K562 (cell line): ENCODE data around the gene HNRNPM. TPM values are rescaled to one million over a fixed set of nuclear protein-coding genes. Genes with fewer than 3 reads are reported as not detected.

Experiments
- BHLHE40 ChIP-seq: IDR thresholded peaks from 2 replicates; pipeline ENCODE4 v1.6.1; 2011; ENCODE audit warnings: low read length, improper control_type of control experiment
- CREM ChIP-seq: IDR thresholded peaks from 2 replicates; pipeline ENCODE4 v1.6.1; 2014; ENCODE audit warnings: antibody characterized with exemption, low read depth
- CTBP1 ChIP-seq: fragments of 450-650 bp; IDR thresholded peaks from 2 replicates; pipeline ENCODE4 v1.6.1; 2016; ENCODE audit warnings: borderline replicate concordance
- FOXK2 ChIP-seq, 2 experiments: fragments of 450-650 bp; IDR thresholded peaks in 1 of 2; conservative IDR thresholded peaks in 1 of 2; 2 replicates each; pipeline ENCODE4 v1.6.1; 2016; ENCODE audit warnings: low read depth in 2 of 2, mild to moderate bottlenecking in 1 of 2
- JUND ChIP-seq, 2 experiments: IDR thresholded peaks; 2 replicates in 1 of 2; 3 replicates in 1 of 2; pipeline ENCODE4 v1.6.1; 2011; ENCODE audit warnings: borderline replicate concordance in 2 of 2, low read depth in 2 of 2, low read length in 2 of 2, improper control_type of control experiment in 1 of 2, missing biosample characterization in 1 of 2, missing genetic modification characterization in 1 of 2, missing genetic modification reagents in 1 of 2
- MEF2D ChIP-seq: conservative IDR thresholded peaks from 2 replicates; pipeline ENCODE4 v1.6.1; 2016; ENCODE audit warnings: low read depth, missing genetic modification characterization, missing compliant biosample characterization
- TAF15 ChIP-seq: fragments of 200-400 bp; formaldehyde crosslinking; IDR thresholded peaks from 2 replicates; pipeline ENCODE4 v1.6.1; 2017; ENCODE audit warnings: mild to moderate bottlenecking, low read depth, low read length, moderate library complexity
- TBL1XR1 ChIP-seq, 2 experiments: IDR thresholded peaks; 2 replicates each; pipeline ENCODE4 v1.6.1; 2012; ENCODE audit warnings: improper control_type of control experiment in 2 of 2, low read length in 2 of 2, mild to moderate bottlenecking in 1 of 2
- ZBTB12 ChIP-seq: fragments of 250-450 bp; sonication (Bioruptor Pico); IDR thresholded peaks from 2 replicates; pipeline ENCODE4 v1.4.0; 2020
- ZNF263 ChIP-seq: sonication (generic); formaldehyde crosslinking; IDR thresholded peaks from 2 replicates; pipeline ENCODE4 v1.8.0; 2022; ENCODE audit warnings: mild to moderate bottlenecking, missing genetic modification reagents, borderline replicate concordance
- ZNF511 ChIP-seq: sonication (generic); formaldehyde crosslinking; IDR thresholded peaks from 2 replicates; pipeline ENCODE4 v1.8.0; 2022; ENCODE audit warnings: mild to moderate bottlenecking, missing genetic modification reagents
- ZNF609 ChIP-seq: sonication (generic); formaldehyde crosslinking; IDR thresholded peaks from 2 replicates; pipeline ENCODE4 v1.8.1; 2023; ENCODE audit warnings: missing genetic modification reagents, mild to moderate bottlenecking, borderline replicate concordance
- ZNF699 ChIP-seq: fragments of 250-450 bp; sonication (Bioruptor Pico); IDR thresholded peaks from 2 replicates; pipeline ENCODE4 v1.8.0; 2021; ENCODE audit warnings: mild to moderate bottlenecking, moderate library complexity; ENCODE audit not compliant: insufficient replicate concordance
- ZNF830 ChIP-seq: fragments of 250-450 bp; sonication (Bioruptor Pico); IDR thresholded peaks from 2 replicates; pipeline ENCODE4 v1.5.0; 2021; ENCODE audit warnings: mild to moderate bottlenecking
- polyA plus RNA-seq, 8 experiments: library from polyadenylated mRNA; depleted of rRNA in 4 of 8; stranded (reverse) in 5 of 8; unstranded in 3 of 8; fragments of >200 nt; fragmentation: Nextera tagmentation in 2 of 8; fragmentation: Illumina TruSeq in 1 of 8; extraction: Ambion mirVana in 2 of 8; extraction: Trizol in 1 of 8; gene quantifications; 2 replicates each; pipeline versions ENCODE4 v1.2.1 to v1.2.3, GENCODE V29; 2011 to 2014; ENCODE audit warnings: inconsistent platforms in 1 of 8, missing spikeins in 1 of 8
- total RNA-seq, 7 experiments: library from RNA; depleted of rRNA in 6 of 7; stranded (reverse); fragments of >200 nt in 6 of 7; fragmentation: Illumina TruSeq in 2 of 7; extraction: Trizol in 2 of 7; gene quantifications; 2 replicates each; pipeline versions ENCODE4 v1.2.1 to v1.2.3, GENCODE V29; 2011 to 2021; ENCODE audit warnings: low replicate concordance in 1 of 7
- TF ChIP-seq, protein P1 (sequence below): fragments of 250-450 bp; sonication (Bioruptor Pico); IDR thresholded peaks from 2 replicates; pipeline ENCODE4 v1.5.0; 2021
- TF ChIP-seq, protein P2 (sequence below), 3 experiments: IDR thresholded peaks in 2 of 3; conservative IDR thresholded peaks in 1 of 3; 2 replicates each; pipeline ENCODE4 v1.5.1; 2011 to 2012; ENCODE audit warnings: low read length in 3 of 3, mild to moderate bottlenecking in 3 of 3, control low read depth in 2 of 3, improper control_type of control experiment in 1 of 3, inconsistent platforms in 1 of 3, low read depth in 1 of 3, mixed read lengths in 1 of 3, moderate library complexity in 1 of 3; ENCODE audit not compliant: insufficient read depth in 2 of 3

The HNRNPM gene
- total and polyA plus RNA-seq, 9 of the 15 experiments (the other 6 are each of a cell fraction or from before 2014, with no cell fraction given): 11.1 to 340 (median 195) TPM

DNA sequence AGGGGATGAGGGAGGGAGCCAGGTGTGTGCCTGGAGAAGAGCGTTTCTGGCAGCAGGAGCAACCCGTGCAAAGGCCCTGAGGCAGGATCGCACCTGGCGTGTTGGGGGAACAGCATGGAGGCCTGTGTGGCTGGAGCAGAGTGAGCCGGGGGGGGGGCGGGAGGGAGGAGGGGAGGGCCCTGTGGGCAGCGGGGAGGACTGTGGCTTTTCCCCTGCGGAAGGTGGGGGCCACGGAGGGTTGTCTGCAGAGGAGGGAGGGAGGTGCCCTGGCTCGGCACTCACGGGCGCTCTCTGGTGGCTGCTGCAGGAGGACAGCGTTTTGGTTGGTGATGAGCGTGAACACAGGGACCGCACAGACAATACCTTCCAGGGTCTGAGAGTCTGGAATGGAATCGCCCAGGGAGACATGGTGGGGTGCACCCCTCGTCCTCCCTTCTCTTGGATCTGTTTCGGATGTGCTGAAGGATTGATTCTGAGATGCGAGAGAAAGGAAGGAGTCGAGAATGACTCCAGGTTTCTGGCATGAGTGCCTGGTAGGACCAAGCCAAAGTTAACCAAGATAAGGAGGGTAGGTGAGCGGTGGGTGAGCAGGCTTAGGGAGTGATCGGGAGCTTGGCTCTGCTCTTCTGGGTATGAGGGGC, 48.1 kb upstream of the HNRNPM start (continued):
- TF ChIP-seq ZNF609 (CRISPR knock-in tag): no peak
- TF ChIP-seq, protein P1, sequence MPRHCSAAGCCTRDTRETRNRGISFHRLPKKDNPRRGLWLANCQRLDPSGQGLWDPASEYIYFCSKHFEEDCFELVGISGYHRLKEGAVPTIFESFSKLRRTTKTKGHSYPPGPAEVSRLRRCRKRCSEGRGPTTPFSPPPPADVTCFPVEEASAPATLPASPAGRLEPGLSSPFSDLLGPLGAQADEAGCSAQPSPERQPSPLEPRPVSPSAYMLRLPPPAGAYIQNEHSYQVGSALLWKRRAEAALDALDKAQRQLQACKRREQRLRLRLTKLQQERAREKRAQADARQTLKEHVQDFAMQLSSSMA (CRISPR knock-in tag): no peak
- TF ChIP-seq BHLHE40: no peak
- TF ChIP-seq FOXK2 (conservative IDR thresholded peaks at IDR 0.05 in 1 of 2, IDR thresholded peaks at IDR 0.05 in 1 of 2; ENCODE audit: low read depth in 2 of 2): 0 out of 4 replicates have a peak, but pooled peaks of 1 of the 2 experiments have one; percentile 26
- no peak for TF ChIP-seq TBL1XR1 (IDR thresholded peaks at IDR 0.05; ENCODE audit: low read length in 2 of 2)
- peak; percentile 92 for TF ChIP-seq ZNF263 (CRISPR knock-in tag)
- TF ChIP-seq ZNF511 (CRISPR knock-in tag): no peak
- no peak for TF ChIP-seq ZNF830 (CRISPR knock-in tag)
- peak; percentile 38 for TF ChIP-seq CREM
- no peak for TF ChIP-seq TAF15
- TF ChIP-seq JUND (IDR thresholded peaks at IDR 0.05; ENCODE audit: borderline replicate concordance, low read depth, low read length): peak; percentile 24; the same call in 1 of the 2 replicates
- TF ChIP-seq JUND (tag; IDR thresholded peaks at IDR 0.05; ENCODE audit: borderline replicate concordance, low read depth, low read length): no peak; the same call in 2 of the 3 replicates
- TF ChIP-seq, protein P2, sequence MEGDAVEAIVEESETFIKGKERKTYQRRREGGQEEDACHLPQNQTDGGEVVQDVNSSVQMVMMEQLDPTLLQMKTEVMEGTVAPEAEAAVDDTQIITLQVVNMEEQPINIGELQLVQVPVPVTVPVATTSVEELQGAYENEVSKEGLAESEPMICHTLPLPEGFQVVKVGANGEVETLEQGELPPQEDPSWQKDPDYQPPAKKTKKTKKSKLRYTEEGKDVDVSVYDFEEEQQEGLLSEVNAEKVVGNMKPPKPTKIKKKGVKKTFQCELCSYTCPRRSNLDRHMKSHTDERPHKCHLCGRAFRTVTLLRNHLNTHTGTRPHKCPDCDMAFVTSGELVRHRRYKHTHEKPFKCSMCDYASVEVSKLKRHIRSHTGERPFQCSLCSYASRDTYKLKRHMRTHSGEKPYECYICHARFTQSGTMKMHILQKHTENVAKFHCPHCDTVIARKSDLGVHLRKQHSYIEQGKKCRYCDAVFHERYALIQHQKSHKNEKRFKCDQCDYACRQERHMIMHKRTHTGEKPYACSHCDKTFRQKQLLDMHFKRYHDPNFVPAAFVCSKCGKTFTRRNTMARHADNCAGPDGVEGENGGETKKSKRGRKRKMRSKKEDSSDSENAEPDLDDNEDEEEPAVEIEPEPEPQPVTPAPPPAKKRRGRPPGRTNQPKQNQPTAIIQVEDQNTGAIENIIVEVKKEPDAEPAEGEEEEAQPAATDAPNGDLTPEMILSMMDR (IDR thresholded peaks at IDR 0.05 in 2 of 3, conservative IDR thresholded peaks at IDR 0.05 in 1 of 3; ENCODE audit: insufficient read depth in 2 of 3, low read depth in 1 of 3, low read length in 3 of 3): peak; percentile 81 to 95 (median 91)
- no peak for TF ChIP-seq ZNF699 (CRISPR knock-in tag)
- TF ChIP-seq ZBTB12: no peak
- peak; percentile 42; the same call in 1 of the 2 replicates for TF ChIP-seq CTBP1
- no peak for TF ChIP-seq MEF2D (tag)
